ENCODE measurements around the gene EDN2.

Gene EDN2

GRCh38 chr1:41513383-41513735, 28.9 kb upstream of the EDN2 start:
- no peak overlapping the region for H2AFZ ChIP-seq (ENCODE audit: low read depth, low read length)
- peaks cover 5% of the 10 kb centered on the region for H3K4me1 ChIP-seq (ENCODE audit: insufficient read depth, low read length)
- no peak overlapping the region for H3K4me3 ChIP-seq (ENCODE audit: low read length)
- H3K9me3 ChIP-seq (ENCODE audit: low read length) = no peaks in the 10 kb centered on the region
- no peaks in the 10 kb centered on the region for H3K27me3 ChIP-seq (ENCODE audit: insufficient read depth, low read length)
- no peaks in the 10 kb centered on the region for H3K36me3 ChIP-seq (ENCODE audit: insufficient read depth, low read length)

- no peak overlapping the region for H3K4me3 ChIP-seq (ENCODE audit: low read length)
- no peaks in the 10 kb centered on the region for H3K36me3 ChIP-seq (ENCODE audit: insufficient read depth, low read length)
- H3K27me3 ChIP-seq (ENCODE audit: insufficient read depth, low read length) = no peaks in the 10 kb centered on the region
- H2AFZ ChIP-seq (ENCODE audit: low read depth, low read length) = no peak overlapping the region
- no peaks in the 10 kb centered on the region for H3K9me3 ChIP-seq (ENCODE audit: low read length)
- H3K4me1 ChIP-seq (ENCODE audit: insufficient read depth, low read length) = peaks cover 5% of the 10 kb centered on the region
Observed at GRCh38 chr1:41512701-41513382, 28.4 kb upstream of the EDN2 start.

GRCh38 chr1:41511239-41511540, 26.7 kb upstream of the EDN2 start:
- Histone ChIP-seq H2AFZ (ENCODE audit: low read depth, low read length) (no peak overlapping the region), H3K4me1 (ENCODE audit: insufficient read depth, low read length) (peaks cover 3% of the 10 kb centered on the region), H3K27me3 (ENCODE audit: insufficient read depth, low read length) (no peaks in the 10 kb centered on the region), H3K4me3 (ENCODE audit: low read length) (no peak overlapping the region), H3K36me3 (ENCODE audit: insufficient read depth, low read length) (no peaks in the 10 kb centered on the region), H3K9me3 (ENCODE audit: low read length) (no peaks in the 10 kb centered on the region)

GRCh38 chr1:41510531-41511238, 26.2 kb upstream of the EDN2 start:
- Histone ChIP-seq H3K27me3 (ENCODE audit: insufficient read depth, low read length) (no peaks in the 10 kb centered on the region), H3K9me3 (ENCODE audit: low read length) (no peaks in the 10 kb centered on the region), H2AFZ (ENCODE audit: low read depth, low read length) (no peak overlapping the region), H3K4me1 (ENCODE audit: insufficient read depth, low read length) (no peaks in the 10 kb centered on the region), H3K4me3 (ENCODE audit: low read length) (no peak overlapping the region), H3K36me3 (ENCODE audit: insufficient read depth, low read length) (no peaks in the 10 kb centered on the region)

GRCh38 chr1:41509270-41509671, 24.8 kb upstream of the EDN2 start:
- no peak overlapping the region for H3K4me3 ChIP-seq (ENCODE audit: low read length)
- H3K9me3 ChIP-seq (ENCODE audit: low read length) = no peaks in the 10 kb centered on the region

GRCh38 chr1:41508290-41508689, 23.8 kb upstream of the EDN2 start:
- H3K4me1 ChIP-seq (ENCODE audit: insufficient read depth, low read length) = peaks cover 4% of the 10 kb centered on the region
- H3K9me3 ChIP-seq (ENCODE audit: low read length) = no peaks in the 10 kb centered on the region
- H3K27me3 ChIP-seq (ENCODE audit: insufficient read depth, low read length) = no peaks in the 10 kb centered on the region
- H3K4me3 ChIP-seq (ENCODE audit: low read length) = no peak overlapping the region
- H2AFZ ChIP-seq (ENCODE audit: low read depth, low read length) = no peak overlapping the region
- no peaks in the 10 kb centered on the region for H3K36me3 ChIP-seq (ENCODE audit: insufficient read depth, low read length)

More at GRCh38 chr1:41509270-41509671, 24.8 kb upstream of the EDN2 start:
- H3K36me3 ChIP-seq (ENCODE audit: insufficient read depth, low read length) = no peaks in the 10 kb centered on the region
- no peaks in the 10 kb centered on the region for H3K4me1 ChIP-seq (ENCODE audit: insufficient read depth, low read length)
- H3K27me3 ChIP-seq (ENCODE audit: insufficient read depth, low read length) = no peaks in the 10 kb centered on the region
- H2AFZ ChIP-seq (ENCODE audit: low read depth, low read length) = no peak overlapping the region

GRCh38 chr1:41507836-41508235, 23.4 kb upstream of the EDN2 start:
- H2AFZ ChIP-seq (ENCODE audit: low read depth, low read length) = no peak overlapping the region
- no peaks in the 10 kb centered on the region for H3K36me3 ChIP-seq (ENCODE audit: insufficient read depth, low read length)
- H3K4me1 ChIP-seq (ENCODE audit: insufficient read depth, low read length) = peaks cover 7% of the 10 kb centered on the region
- no peaks in the 10 kb centered on the region for H3K27me3 ChIP-seq (ENCODE audit: insufficient read depth, low read length)
- no peak overlapping the region for H3K4me3 ChIP-seq (ENCODE audit: low read length)
- no peaks in the 10 kb centered on the region for H3K9me3 ChIP-seq (ENCODE audit: low read length)

- no peak overlapping the region for H3K4me3 ChIP-seq (ENCODE audit: low read length)
Observed at GRCh38 chr1:41507110-41507720, 22.7 kb upstream of the EDN2 start.

GRCh38 chr1:41504114-41505035, 19.9 kb upstream of the EDN2 start:
- no peaks in the 10 kb centered on the region for H3K27me3 ChIP-seq (ENCODE audit: insufficient read depth, low read length)

More at GRCh38 chr1:41507110-41507720, 22.7 kb upstream of the EDN2 start:
- Histone ChIP-seq H3K9me3 (ENCODE audit: low read length) (no peaks in the 10 kb centered on the region), H3K4me1 (ENCODE audit: insufficient read depth, low read length) (peaks cover 11% of the 10 kb centered on the region), H2AFZ (ENCODE audit: low read depth, low read length) (no peak overlapping the region), H3K27me3 (ENCODE audit: insufficient read depth, low read length) (no peaks in the 10 kb centered on the region), H3K36me3 (ENCODE audit: insufficient read depth, low read length) (no peaks in the 10 kb centered on the region)

GRCh38 chr1:41503538-41504113, 19.1 kb upstream of the EDN2 start:
- H2AFZ ChIP-seq (ENCODE audit: low read depth, low read length) = no peak overlapping the region

More at GRCh38 chr1:41504114-41505035, 19.9 kb upstream of the EDN2 start:
- H3K4me1 ChIP-seq (ENCODE audit: insufficient read depth, low read length) = peaks cover 11% of the 10 kb centered on the region
- H3K4me3 ChIP-seq (ENCODE audit: low read length) = no peak overlapping the region
- no peaks in the 10 kb centered on the region for H3K36me3 ChIP-seq (ENCODE audit: insufficient read depth, low read length)
- H3K9me3 ChIP-seq (ENCODE audit: low read length) = no peaks in the 10 kb centered on the region
- H2AFZ ChIP-seq (ENCODE audit: low read depth, low read length) = no peak overlapping the region

GRCh38 chr1:41502912-41503311, 18.4 kb upstream of the EDN2 start:
- no peak overlapping the region for H3K4me3 ChIP-seq (ENCODE audit: low read length)
- H3K36me3 ChIP-seq (ENCODE audit: insufficient read depth, low read length) = no peaks in the 10 kb centered on the region
- H3K9me3 ChIP-seq (ENCODE audit: low read length) = no peaks in the 10 kb centered on the region
- peaks cover 17% of the 10 kb centered on the region for H3K4me1 ChIP-seq (ENCODE audit: insufficient read depth, low read length)
- no peaks in the 10 kb centered on the region for H3K27me3 ChIP-seq (ENCODE audit: insufficient read depth, low read length)
- no peak overlapping the region for H2AFZ ChIP-seq (ENCODE audit: low read depth, low read length)

More at GRCh38 chr1:41503538-41504113, 19.1 kb upstream of the EDN2 start:
- Histone ChIP-seq H3K4me1 (ENCODE audit: insufficient read depth, low read length) (peaks cover 11% of the 10 kb centered on the region), H3K27me3 (ENCODE audit: insufficient read depth, low read length) (no peaks in the 10 kb centered on the region), H3K36me3 (ENCODE audit: insufficient read depth, low read length) (no peaks in the 10 kb centered on the region), H3K4me3 (ENCODE audit: low read length) (no peak overlapping the region), H3K9me3 (ENCODE audit: low read length) (no peaks in the 10 kb centered on the region)

- H2AFZ ChIP-seq (ENCODE audit: low read depth, low read length) = no peak overlapping the region
- no peaks in the 10 kb centered on the region for H3K9me3 ChIP-seq (ENCODE audit: low read length)
- H3K4me3 ChIP-seq (ENCODE audit: low read length) = no peak overlapping the region
- no peaks in the 10 kb centered on the region for H3K27me3 ChIP-seq (ENCODE audit: insufficient read depth, low read length)
- H3K36me3 ChIP-seq (ENCODE audit: insufficient read depth, low read length) = no peaks in the 10 kb centered on the region
- peaks cover 25% of the 10 kb centered on the region for H3K4me1 ChIP-seq (ENCODE audit: insufficient read depth, low read length)
Observed at GRCh38 chr1:41501581-41501980, 17.1 kb upstream of the EDN2 start.

Data from neuron (in vitro differentiated cells).